K562 (cell line): ENCODE results near the gene PRPSAP2.

ENCODE experiments used
- CTCF ChIP-seq, 3 experiments: IDR thresholded peaks in 2 of 3; conservative IDR thresholded peaks in 1 of 3; 2 replicates each; pipeline ENCODE4 v1.5.1; 2011 to 2012; ENCODE audit warnings: low read length in 3 of 3, mild to moderate bottlenecking in 3 of 3, control low read depth in 2 of 3, improper control_type of control experiment in 1 of 3, inconsistent platforms in 1 of 3, low read depth in 1 of 3, mixed read lengths in 1 of 3, moderate library complexity in 1 of 3; ENCODE audit not compliant: insufficient read depth in 2 of 3
- FOXK1 ChIP-seq: sonication (generic); formaldehyde crosslinking; IDR thresholded peaks from 2 replicates; pipeline ENCODE4 v1.8.0; 2022; ENCODE audit warnings: missing genetic modification reagents, mild to moderate bottlenecking, borderline replicate concordance
- FOXP1 ChIP-seq: sonication (generic); formaldehyde crosslinking; IDR thresholded peaks from 2 replicates; pipeline ENCODE4 v1.8.0; 2022; ENCODE audit warnings: mild to moderate bottlenecking, missing genetic modification reagents
- JUNB ChIP-seq: fragments of 450-650 bp; formaldehyde crosslinking; conservative IDR thresholded peaks from 2 replicates; pipeline ENCODE4 v1.4.0; 2020; ENCODE audit warnings: mild to moderate bottlenecking
- MXD1 ChIP-seq: fragments of 250-450 bp; sonication (Bioruptor Pico); IDR thresholded peaks from 2 replicates; pipeline ENCODE4 v1.8.0; 2021; ENCODE audit warnings: borderline replicate concordance, mild to moderate bottlenecking, moderate library complexity; ENCODE audit not compliant: poor library complexity, severe bottlenecking
- PATZ1 ChIP-seq: fragments of 250-450 bp; sonication (Bioruptor Pico); IDR thresholded peaks from 2 replicates; pipeline ENCODE4 v1.5.0; 2020; ENCODE audit warnings: mild to moderate bottlenecking, borderline replicate concordance
- POLR2A ChIP-seq: fragments of 450-650 bp; conservative IDR thresholded peaks from 2 replicates; pipeline ENCODE4 v1.6.1; 2016
- TAF1 ChIP-seq: IDR thresholded peaks from 2 replicates; pipeline ENCODE4 v1.6.1; 2011; ENCODE audit warnings: mild to moderate bottlenecking, low read length, moderate library complexity; ENCODE audit not compliant: insufficient read depth, control insufficient read depth, severe bottlenecking; ENCODE audit errors: extremely low read depth
- TEAD4 ChIP-seq, 2 experiments: sonication (generic) in 1 of 2; formaldehyde crosslinking in 1 of 2; IDR thresholded peaks; 2 replicates each; pipeline versions ENCODE4 v1.6.1 to v1.8.0; 2012 to 2022; ENCODE audit warnings: borderline replicate concordance in 1 of 2, inconsistent platforms in 1 of 2, low read length in 1 of 2, mild to moderate bottlenecking in 1 of 2, missing genetic modification reagents in 1 of 2
- ZBTB49 ChIP-seq: sonication (generic); formaldehyde crosslinking; IDR thresholded peaks from 2 replicates; pipeline ENCODE4 v1.8.0; 2022; ENCODE audit warnings: missing genetic modification reagents, mild to moderate bottlenecking, borderline replicate concordance
- ZNF143 ChIP-seq: sonication (generic); formaldehyde crosslinking; IDR thresholded peaks from 2 replicates; pipeline ENCODE4 v1.9.0; 2022; ENCODE audit warnings: mild to moderate bottlenecking, missing genetic modification reagents
- ZNF197 ChIP-seq: fragments of 200-800 bp; sonication (Bioruptor generic); IDR thresholded peaks from 2 replicates; pipeline ENCODE4 v1.6.1; 2016; ENCODE audit warnings: low read depth, missing genetic modification characterization, missing compliant biosample characterization

GRCh38 chr17:18978655-18979054 is 120.7 kb downstream of the PRPSAP2 start:
- no peak for TF ChIP-seq PATZ1
- TF ChIP-seq TAF1, result no peak
- no peak for TF ChIP-seq FOXK1 (CRISPR knock-in tag)
- no peak for TF ChIP-seq FOXP1
- no peak for TF ChIP-seq ZNF143 (CRISPR knock-in tag)
- TF ChIP-seq MXD1, result no peak
- TF ChIP-seq POLR2A, result no peak
- TF ChIP-seq JUNB, result no peak
- no peak for TF ChIP-seq ZNF197 (CRISPR knock-in tag)
- no peak for TF ChIP-seq ZBTB49 (CRISPR knock-in tag)
- TF ChIP-seq CTCF (IDR thresholded peaks at IDR 0.05 in 2 of 3, conservative IDR thresholded peaks at IDR 0.05 in 1 of 3; ENCODE audit: insufficient read depth in 2 of 3, low read depth in 1 of 3, low read length in 3 of 3), result no peak
- no peak for TF ChIP-seq TEAD4 (IDR thresholded peaks at IDR 0.05; ENCODE audit: low read length)
- TF ChIP-seq TEAD4 (CRISPR knock-in tag; IDR thresholded peaks at IDR 0.05; ENCODE audit: borderline replicate concordance), result no peak
